ENCODE results near the gene TWIST2. TPM values are rescaled to one million over a fixed set of nuclear protein-coding genes. Genes with fewer than 3 reads are reported as not detected.

TWIST2 gene
- total RNA-seq, 1 donor from 2014 or later, result 0.83 TPM

- no peak for DNase-seq (ENCODE audit: low spot score)
- intact Hi-C loops (cut with DNase I), result loop anchor here (10.0 kb wide), 1 partner anchor 158 kb away; no protein-coding TSS in a partner anchor
These were observed 94.9 kb downstream of the TWIST2 start for GRCh38 chr2:238942726-238943300.

DNA sequence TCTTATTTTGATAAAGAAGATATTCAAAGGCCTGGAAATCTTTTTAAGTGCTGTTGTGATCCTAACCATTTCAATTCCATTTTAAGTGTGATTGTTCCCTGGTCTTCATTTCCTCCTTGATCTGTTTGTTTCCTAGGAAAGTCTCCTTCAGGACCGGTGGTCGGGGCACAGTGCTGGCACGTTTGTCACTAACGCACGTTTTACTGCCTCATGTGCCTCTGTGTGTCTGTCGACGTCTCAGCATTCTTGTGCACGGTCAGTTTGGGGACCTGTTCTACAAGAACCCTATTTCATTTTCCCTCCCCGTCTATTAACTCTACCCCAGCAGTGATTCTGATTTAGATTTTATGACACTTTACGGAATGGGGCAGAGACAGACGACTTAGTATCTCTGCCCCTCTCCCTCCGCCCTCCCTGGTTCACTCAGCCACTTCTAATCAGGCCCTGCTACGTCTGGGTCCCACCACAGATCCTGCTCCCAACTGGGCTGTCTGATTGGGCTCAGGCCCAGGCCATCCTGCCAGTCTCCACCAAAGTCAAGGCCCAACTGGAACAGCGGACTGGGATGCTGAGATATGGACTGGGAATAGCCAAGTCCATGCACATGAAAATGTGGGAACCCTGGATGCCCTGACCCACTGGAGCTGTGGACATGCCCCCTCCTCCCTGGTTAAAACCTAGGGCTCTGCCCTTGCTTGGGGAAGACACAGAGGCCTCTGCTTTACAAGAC is 95.6 kb downstream of the TWIST2 start:
- DNase-seq (ENCODE audit: low spot score), result peak; percentile 64
- intact Hi-C loops (cut with DNase I), result loop anchor here (10.0 kb wide), 1 partner anchor 159 kb away; no protein-coding TSS in a partner anchor

GRCh38 chr2:238945433-238946150 is 97.7 kb downstream of the TWIST2 start:
- intact Hi-C loops (cut with DNase I), result loop anchor here (5.0 to 10.0 kb wide), 2 partner anchors 143 to 161 kb away; no protein-coding TSS in a partner anchor
- DNase-seq (ENCODE audit: low spot score), result peak; percentile 72

DNA sequence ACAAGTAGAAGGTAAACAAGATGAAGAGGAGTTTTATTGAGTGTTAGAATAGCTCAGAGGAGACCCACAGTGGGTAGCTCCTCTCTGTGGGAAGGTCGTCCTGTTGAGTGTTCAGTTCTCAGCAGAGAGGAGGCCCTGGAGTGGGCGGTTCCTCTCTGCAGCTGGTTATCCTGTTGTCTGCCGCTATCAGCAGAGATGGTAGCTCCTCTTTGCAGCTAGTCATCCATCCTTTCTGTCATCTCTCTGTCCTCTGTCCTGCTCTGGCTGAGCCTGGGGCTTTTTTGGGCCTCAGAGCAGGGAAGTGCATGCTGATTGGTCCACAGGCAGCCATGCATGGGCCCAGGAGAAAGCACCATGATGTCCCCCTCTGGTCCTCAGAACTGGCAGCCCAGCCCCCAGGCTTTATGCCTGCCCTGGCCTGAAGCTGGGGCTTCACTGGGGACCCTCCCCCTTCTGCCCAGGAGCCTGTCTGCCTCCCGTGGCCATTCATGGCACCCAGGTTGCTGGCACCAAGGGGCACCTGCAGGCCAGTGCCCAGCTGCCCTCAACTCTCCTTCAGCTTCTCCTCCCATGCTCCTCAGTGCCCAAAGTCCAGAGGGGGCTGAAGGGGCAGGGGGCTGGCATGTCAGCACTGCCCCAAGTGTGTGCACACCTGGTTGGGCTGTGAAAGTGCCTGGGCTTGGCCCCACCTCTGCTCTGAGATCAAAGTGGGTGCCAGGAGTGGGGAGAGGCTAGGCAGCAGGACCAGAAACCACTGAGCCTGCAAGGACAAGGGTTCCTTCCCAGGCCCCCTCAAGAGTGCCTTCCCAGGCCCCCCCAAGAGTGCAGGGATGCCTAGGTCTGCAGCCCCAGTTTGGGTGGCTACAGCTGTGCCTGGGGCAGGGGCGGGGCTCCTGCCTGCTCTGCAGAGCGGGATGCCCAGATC is 98.7 kb downstream of the TWIST2 start:
- peak; percentile 67 for DNase-seq (ENCODE audit: low spot score)
- intact Hi-C loops (cut with DNase I), result loop anchor here (5.0 to 10.0 kb wide), 2 partner anchors 144 to 162 kb away; no protein-coding TSS in a partner anchor

GRCh38 chr2:238947243-238947760 is 99.4 kb downstream of the TWIST2 start:
- no peak for DNase-seq (ENCODE audit: low spot score)
- intact Hi-C loops (cut with DNase I), result loop anchor here (5.0 to 10.0 kb wide), 2 partner anchors 145 to 163 kb away; no protein-coding TSS in a partner anchor

- intact Hi-C loops (cut with DNase I), result loop anchor here (5.0 to 10.0 kb wide), 2 partner anchors 146 to 163 kb away; no protein-coding TSS in a partner anchor
- DNase-seq (ENCODE audit: low spot score), result peak; percentile 62
These were observed 100.2 kb downstream of the TWIST2 start for GRCh38 chr2:238947920-238948710.

DNA sequence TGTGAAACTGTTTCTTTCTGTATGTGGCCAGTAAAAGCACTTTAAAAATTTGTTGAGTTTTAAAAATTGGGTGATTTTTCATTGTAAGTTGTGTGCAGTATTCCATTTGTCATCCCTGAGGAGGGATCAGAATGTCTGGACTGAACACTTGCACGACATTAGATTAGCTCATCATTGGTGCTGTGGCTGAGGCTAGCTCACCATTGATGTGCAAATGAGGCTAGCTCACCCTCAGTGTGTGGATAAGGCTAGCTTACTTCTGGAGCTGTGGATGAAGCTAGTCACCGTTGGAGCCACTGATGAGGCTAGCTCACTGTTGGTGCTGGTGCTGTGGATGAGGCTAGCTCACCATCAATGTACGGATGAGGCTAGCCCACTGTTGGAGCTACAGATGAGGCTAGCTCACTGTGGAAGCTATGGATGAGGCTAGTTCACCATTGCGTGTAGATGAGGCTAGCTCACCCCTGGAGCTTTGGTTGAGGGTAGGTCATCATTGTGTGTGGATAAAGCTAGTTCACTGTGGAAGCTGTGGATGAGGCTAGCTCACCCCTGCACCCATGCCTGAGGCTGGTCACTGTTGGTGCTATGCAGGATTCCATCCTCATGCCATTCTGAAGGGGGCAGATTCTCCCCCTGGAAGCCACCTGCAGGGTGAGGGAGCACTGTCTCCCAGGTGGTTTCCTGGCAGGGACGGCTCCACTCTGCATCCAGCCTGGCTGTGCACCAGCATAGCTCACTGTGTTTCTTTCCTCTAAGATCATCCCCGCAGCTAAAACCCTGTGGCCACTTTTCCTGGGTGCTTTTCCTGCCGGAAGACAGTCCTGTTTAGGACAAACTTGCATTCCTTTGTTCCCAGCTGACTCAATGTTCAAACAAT is 101.1 kb downstream of the TWIST2 start:
- intact Hi-C loops (cut with DNase I), result loop anchor here (5.0 to 10.0 kb wide), 2 partner anchors 147 to 164 kb away; no protein-coding TSS in a partner anchor
- DNase-seq (ENCODE audit: low spot score), result peak; percentile 44

DNA sequence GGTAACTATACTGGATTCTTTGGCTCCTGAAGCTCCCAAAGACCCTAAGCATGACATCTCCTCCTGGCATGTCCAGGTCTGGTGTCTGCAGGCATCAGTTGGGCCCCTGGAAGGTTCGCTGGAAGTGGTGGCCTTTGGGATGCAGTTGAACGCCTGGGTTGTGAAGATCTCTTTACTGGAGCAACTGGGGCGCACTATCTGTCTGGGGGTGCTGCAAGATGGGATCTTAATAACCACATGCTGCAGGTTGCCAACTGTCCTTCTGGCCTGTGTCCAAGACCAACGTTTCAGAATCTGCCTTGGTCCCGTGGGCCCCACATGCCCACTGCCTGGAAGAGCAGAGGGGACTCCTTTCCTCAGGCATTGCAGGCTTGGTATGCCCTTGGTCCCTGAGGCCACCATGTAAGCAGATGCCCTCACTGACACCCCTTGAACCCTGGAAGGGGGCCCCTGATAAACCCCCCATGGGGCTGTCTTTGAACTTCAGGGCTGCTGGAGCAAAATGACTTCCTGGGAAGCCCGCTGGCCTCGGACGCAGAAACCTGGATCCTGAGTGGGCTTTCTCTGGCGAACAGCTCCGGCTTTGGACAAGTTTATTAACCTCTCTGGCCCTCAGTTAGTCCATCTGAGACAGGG is 101.9 kb downstream of the TWIST2 start:
- intact Hi-C loops (cut with DNase I), result loop anchor here (5.0 to 10.0 kb wide), 2 partner anchors 148 to 165 kb away; no protein-coding TSS in a partner anchor
- peak; percentile 55 for DNase-seq (ENCODE audit: low spot score)

GRCh38 chr2:238950551-238950950 is 102.7 kb downstream of the TWIST2 start:
- peak; percentile 60 for DNase-seq (ENCODE audit: low spot score)
- intact Hi-C loops (cut with DNase I), result no loop called here

GRCh38 chr2:238952261-238952919 is 104.5 kb downstream of the TWIST2 start:
- intact Hi-C loops (cut with DNase I), result no loop called here
- no peak for DNase-seq (ENCODE audit: low spot score)

DNA sequence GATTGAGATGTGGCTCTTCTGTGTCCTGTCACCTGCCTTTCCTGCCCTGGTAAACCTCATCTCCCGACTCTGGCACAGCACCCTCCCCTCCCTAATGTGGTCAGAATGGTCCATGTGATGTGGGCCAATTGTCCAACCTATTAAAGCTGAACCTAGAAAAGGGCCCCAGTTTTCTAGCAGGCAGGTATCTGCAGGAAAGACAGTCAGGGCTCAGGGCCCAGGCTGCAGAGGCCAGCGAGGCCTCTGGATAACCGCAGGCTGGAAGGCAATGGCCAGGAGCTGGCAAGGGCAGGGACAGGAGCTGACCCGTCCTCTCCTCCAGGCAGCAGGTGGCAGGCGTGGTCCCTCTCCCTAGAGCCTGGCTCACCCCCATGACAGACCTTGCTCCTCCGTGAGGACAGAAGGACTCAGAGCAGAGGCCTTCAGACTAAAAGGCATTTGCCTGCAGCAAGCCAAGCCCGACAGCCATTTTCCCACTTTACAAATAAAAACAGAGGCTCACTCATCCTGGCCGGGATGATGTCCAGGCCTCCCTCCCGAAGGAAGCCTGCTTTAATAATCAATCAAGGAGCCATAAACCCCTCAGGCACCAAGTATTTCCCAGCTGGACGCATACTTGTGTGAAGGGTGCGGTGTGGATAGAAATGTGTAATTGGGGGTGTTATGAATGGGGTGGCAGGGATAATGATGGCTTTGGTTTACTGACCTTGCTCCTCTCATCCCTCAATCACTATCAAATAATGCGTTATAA is 107.1 kb downstream of the TWIST2 start:
- no peak for DNase-seq (ENCODE audit: low spot score)
- intact Hi-C loops (cut with DNase I), result no loop called here

- intact Hi-C loops (cut with DNase I), result no loop called here
- DNase-seq (ENCODE audit: low spot score), result no peak
These were observed 108.0 kb downstream of the TWIST2 start for GRCh38 chr2:238955648-238956531.

GRCh38 chr2:238956676-238957075 is 108.8 kb downstream of the TWIST2 start:
- no peak for DNase-seq (ENCODE audit: low spot score)
- intact Hi-C loops (cut with DNase I), result no loop called here
